ENCODE results near the gene TNFAIP8.

GRCh38 chr5:119307170-119307569 is 48.6 kb upstream of the TNFAIP8 start:
- TF ChIP-seq TCF12 (IDR thresholded peaks at IDR 0.05; ENCODE audit: low read depth) (no peak), NFIC (IDR thresholded peaks at IDR 0.05) (no peak), CREB1 (IDR thresholded peaks at IDR 0.05; ENCODE audit: low read depth) (no peak), RAD21 (IDR thresholded peaks at IDR 0.05; ENCODE audit: low read depth) (no peak), USF1 (IDR thresholded peaks at IDR 0.05) (no peak), TAF1 (IDR thresholded peaks at IDR 0.05; ENCODE audit: low read depth) (no peak), ZBTB7A (IDR thresholded peaks at IDR 0.05; ENCODE audit: low read depth) (no peak), YY1 (IDR thresholded peaks at IDR 0.05; ENCODE audit: low read depth) (no peak), REST (IDR thresholded peaks at IDR 0.05; ENCODE audit: low read depth) (no peak), CEBPB (IDR thresholded peaks at IDR 0.05) (no peak), MAX (IDR thresholded peaks at IDR 0.05) (no peak)
